HCT116 (cell line): ENCODE measurements around the gene BABAM2. TPM values are rescaled to one million over a fixed set of nuclear protein-coding genes. Genes with fewer than 3 reads are reported as not detected.

Experiments used
- ATAC-seq: fragments of 200-7000 bp; cut with Tn5 transposase; 2 replicates; pipeline ENCODE4 v1.9.1; 2020; ENCODE audit warnings: mild to moderate bottlenecking, moderate library complexity
- BruUV-seq: library from RNA; stranded (reverse); fragments of 400-500 nt; replicated peaks from 2 replicates; lab custom pipeline; 2021; lab: Mats Ljungman, UMichigan
- CTCF ChIA-PET: fragments of 300-600 bp; sonication (Branson Sonifier 250); formaldehyde crosslinking; loops from one replicate; lab custom pipeline; 2021; ENCODE audit warnings: antibody characterized with exemption; lab: Charles Lee
- POLR2A ChIA-PET: fragments of 300-600, 350-600 bp; sonication (Branson Sonifier 250); formaldehyde crosslinking; loops from one replicate; lab custom pipeline; 2021; ENCODE audit warnings: antibody characterized with exemption; lab: Charles Lee
- RAD21 ChIA-PET, 2 experiments: fragments of 300-600 bp; sonication (Branson Sonifier 250); formaldehyde crosslinking; loops; one replicate each; lab custom pipeline; 2023; ENCODE audit warnings: low total read pairs in 2 of 2; ENCODE audit not compliant: uncharacterized antibody in 2 of 2, unreplicated experiment in 2 of 2, low non-redundant PET in 1 of 2; lab: Charles Lee
- DNase-seq: peaks from one replicate; pipeline ENCODE4 v3.0.0-alpha.2; 2010; ENCODE audit warnings: low read depth, low spot score
- H2AFZ ChIP-seq: fragments of 200-600 bp; shearing (Covaris generic), sonication (generic); 2 replicates; pipeline ENCODE4 v1.6.1; 2017; ENCODE audit warnings: low read depth, mixed run types, mixed read lengths, antibody characterized with exemption, low read length; ENCODE audit not compliant: poor library complexity, severe bottlenecking
- H3K27ac ChIP-seq: 2 replicates; pipeline ENCODE4 v1.5.1; 2012; ENCODE audit warnings: low read depth, low read length
- H3K27me3 ChIP-seq: fragments of 200-600 bp; sonication (generic); 2 replicates; pipeline ENCODE4 v1.6.1; 2016; ENCODE audit warnings: mixed run types, low read length, mixed read lengths; ENCODE audit not compliant: insufficient read depth
- H3K36me3 ChIP-seq, 2 experiments: fragments of 200-500 bp in 1 of 2; fragments of 200-600 bp in 1 of 2; sonication (Bioruptor generic) in 1 of 2; sonication (generic) in 1 of 2; 2 replicates each; pipeline versions ENCODE4 v1.5.1 to v1.6.1; 2014 to 2016; ENCODE audit warnings: low read length in 2 of 2, inconsistent platforms in 1 of 2, mixed read lengths in 1 of 2, mixed run types in 1 of 2; ENCODE audit not compliant: insufficient read depth in 2 of 2, control insufficient read depth in 1 of 2
- H3K4me1 ChIP-seq, 2 experiments: fragments of 200-600 bp in 1 of 2; sonication (generic) in 1 of 2; 2 replicates each; pipeline versions ENCODE4 v1.5.1 to v1.6.1; 2012 to 2017; ENCODE audit warnings: low read length in 2 of 2, inconsistent platforms in 1 of 2, mild to moderate bottlenecking in 1 of 2, mixed read lengths in 1 of 2, mixed run types in 1 of 2, moderate library complexity in 1 of 2; ENCODE audit not compliant: insufficient read depth in 2 of 2, control insufficient read depth in 1 of 2
- H3K4me2 ChIP-seq: fragments of 200-600 bp; sonication (generic); 2 replicates; pipeline ENCODE4 v1.6.1; 2017; ENCODE audit warnings: mixed run types, low read length, mixed read lengths
- H3K4me3 ChIP-seq, 2 experiments: fragments of 200-600 bp in 1 of 2; sonication (generic) in 1 of 2; replicated peaks in 1 of 2; 2 replicates each; pipeline ENCODE4 v1.5.1; 2011 to 2016; ENCODE audit warnings: low read length in 2 of 2, control low read depth in 1 of 2, low read depth in 1 of 2, mild to moderate bottlenecking in 1 of 2, mixed read lengths in 1 of 2, mixed run types in 1 of 2
- H3K79me2 ChIP-seq: fragments of 200-600 bp; sonication (generic); 2 replicates; pipeline ENCODE4 v1.6.1; 2017; ENCODE audit warnings: mild to moderate bottlenecking, mixed run types, low read length, moderate library complexity, mixed read lengths; ENCODE audit not compliant: insufficient read depth
- H3K9ac ChIP-seq: fragments of 200-600 bp; sonication (generic); 2 replicates; pipeline ENCODE4 v1.6.1; 2016; ENCODE audit warnings: low read length, mixed read lengths
- H3K9me2 ChIP-seq: fragments of 200-600 bp; sonication (generic), shearing (Covaris generic); 2 replicates; pipeline ENCODE4 v1.6.1; 2017; ENCODE audit warnings: mixed run types, mild to moderate bottlenecking, moderate library complexity; ENCODE audit not compliant: insufficient read depth
- H3K9me3 ChIP-seq, 2 experiments: fragments of 200-500 bp in 1 of 2; fragments of 200-600 bp in 1 of 2; sonication (Bioruptor generic) in 1 of 2; sonication (generic) in 1 of 2; 2 replicates each; pipeline ENCODE4 v1.6.1; 2014 to 2017; ENCODE audit warnings: low read length in 2 of 2, mixed read lengths in 2 of 2, inconsistent platforms in 1 of 2, low read depth in 1 of 2, mild to moderate bottlenecking in 1 of 2, mixed run types in 1 of 2, moderate library complexity in 1 of 2; ENCODE audit not compliant: control insufficient read depth in 1 of 2, insufficient read depth in 1 of 2
- H4K20me1 ChIP-seq: fragments of 200-600 bp; sonication (generic), shearing (Covaris generic); 2 replicates; pipeline ENCODE4 v1.6.1; 2017; ENCODE audit warnings: mixed run types, mild to moderate bottlenecking, moderate library complexity; ENCODE audit not compliant: insufficient read depth
- CBX3 ChIP-seq: IDR thresholded peaks from 2 replicates; pipeline ENCODE4 v1.6.1; 2012; ENCODE audit warnings: low read depth
- CEBPB ChIP-seq: IDR thresholded peaks from 2 replicates; pipeline ENCODE4 v1.6.1; 2012; ENCODE audit warnings: low read depth
- CTCF ChIP-seq, 3 experiments: fragments of 200-600 bp in 1 of 3; sonication (generic) in 1 of 3; IDR thresholded peaks in 2 of 3; conservative IDR thresholded peaks in 1 of 3; 2 replicates each; pipeline ENCODE4 v1.5.1; 2012 to 2017; ENCODE audit warnings: low read depth in 2 of 3, low read length in 2 of 3, antibody characterized with exemption in 1 of 3, borderline replicate concordance in 1 of 3, control low read depth in 1 of 3, mild to moderate bottlenecking in 1 of 3, mixed read lengths in 1 of 3, mixed run types in 1 of 3, moderate library complexity in 1 of 3; ENCODE audit not compliant: insufficient read depth in 1 of 3
- EGR1 ChIP-seq: IDR thresholded peaks from 2 replicates; pipeline ENCODE4 v1.6.1; 2012; ENCODE audit warnings: low read depth
- ELF1 ChIP-seq: IDR thresholded peaks from 2 replicates; pipeline ENCODE4 v1.6.1; 2012; ENCODE audit warnings: low read depth, borderline replicate concordance
- EZH2 ChIP-seq: fragments of 200-600 bp; sonication (generic); IDR thresholded peaks from 2 replicates; pipeline ENCODE4 v1.6.1; 2017; ENCODE audit warnings: antibody characterized with exemption, mixed run types
- JUND ChIP-seq: IDR thresholded peaks from 2 replicates; pipeline ENCODE4 v1.6.1; 2012
- POLR2A ChIP-seq: IDR thresholded peaks from 2 replicates; pipeline ENCODE4 v1.7.0; 2011; ENCODE audit warnings: borderline replicate concordance; ENCODE audit not compliant: insufficient read depth, insufficient read length; ENCODE audit errors: extremely low read depth
- RAD21 ChIP-seq: IDR thresholded peaks from 2 replicates; pipeline ENCODE4 v1.6.1; 2012; ENCODE audit warnings: low read depth, mild to moderate bottlenecking
- SP1 ChIP-seq: IDR thresholded peaks from 2 replicates; pipeline ENCODE4 v1.6.1; 2012; ENCODE audit warnings: low read depth
- SRF ChIP-seq: IDR thresholded peaks from 2 replicates; pipeline ENCODE4 v1.6.1; 2012; ENCODE audit warnings: low read depth
- TCF7L2 ChIP-seq: IDR thresholded peaks from 2 replicates; pipeline ENCODE4 v1.7.0; 2011; ENCODE audit warnings: borderline replicate concordance, inconsistent platforms; ENCODE audit not compliant: insufficient read depth, insufficient read length; ENCODE audit errors: extremely low read depth
- YY1 ChIP-seq: IDR thresholded peaks from 2 replicates; pipeline ENCODE4 v1.6.1; 2011; ENCODE audit warnings: low read length, low read depth, moderate library complexity, mild to moderate bottlenecking; ENCODE audit not compliant: insufficient replicate concordance; ENCODE audit errors: extremely low read depth
- ZFX ChIP-seq: fragments of 450-650 bp; IDR thresholded peaks from 2 replicates; pipeline ENCODE4 v1.6.1; 2017
- ZNF274 ChIP-seq: fragments of 200-500 bp; sonication (Bioruptor generic); IDR thresholded peaks from 2 replicates; pipeline ENCODE4 v1.6.1; 2014; ENCODE audit warnings: mild to moderate bottlenecking, low read depth, low read length, inconsistent platforms
- intact Hi-C: fragments of 100-400 bp; cut with micrococcal nuclease; formaldehyde crosslinking; loops from 2 replicates; pipeline ENCODE4 v1.10.0; 2022
- total RNA-seq: library from RNA; stranded (reverse); gene quantifications from one replicate; pipeline ENCODE4 v1.2.1, GENCODE V29; 2021; ENCODE audit not compliant: unreplicated experiment
- TF ChIP-seq, protein P1 (sequence below): IDR thresholded peaks from 2 replicates; pipeline ENCODE4 v1.6.1; 2011; ENCODE audit warnings: mild to moderate bottlenecking, low read length, moderate library complexity; ENCODE audit not compliant: insufficient replicate concordance; ENCODE audit errors: extremely low read depth

Gene BABAM2
- total RNA-seq, 1 experiment from 2014 or later, result 23.8 TPM

DNA sequence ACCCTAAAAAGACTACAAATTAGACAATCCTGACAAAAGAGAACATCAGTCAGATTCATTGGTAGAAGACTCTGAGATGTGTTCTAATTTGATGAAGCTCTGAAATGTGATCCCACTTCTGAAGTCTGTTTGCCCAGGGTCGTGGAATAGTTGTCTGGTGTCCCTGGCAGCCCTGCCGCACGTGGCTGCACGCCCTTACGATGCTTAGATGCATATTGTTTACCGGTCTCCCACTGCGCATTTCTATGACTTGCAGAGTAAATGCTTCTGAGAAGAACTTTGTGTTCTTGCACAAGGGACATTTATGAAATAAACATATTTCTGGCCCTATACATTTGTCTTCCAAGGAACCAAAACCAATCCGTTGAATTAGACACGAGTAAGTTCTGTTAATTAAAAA lies 243.2 kb downstream of the BABAM2 start:
- no peak for TF ChIP-seq ZNF274
- no peak for TF ChIP-seq CEBPB
- TF ChIP-seq RAD21, result no peak
- no peak for TF ChIP-seq JUND
- no peak for TF ChIP-seq YY1
- no peak for TF ChIP-seq POLR2A
- TF ChIP-seq, protein P1, sequence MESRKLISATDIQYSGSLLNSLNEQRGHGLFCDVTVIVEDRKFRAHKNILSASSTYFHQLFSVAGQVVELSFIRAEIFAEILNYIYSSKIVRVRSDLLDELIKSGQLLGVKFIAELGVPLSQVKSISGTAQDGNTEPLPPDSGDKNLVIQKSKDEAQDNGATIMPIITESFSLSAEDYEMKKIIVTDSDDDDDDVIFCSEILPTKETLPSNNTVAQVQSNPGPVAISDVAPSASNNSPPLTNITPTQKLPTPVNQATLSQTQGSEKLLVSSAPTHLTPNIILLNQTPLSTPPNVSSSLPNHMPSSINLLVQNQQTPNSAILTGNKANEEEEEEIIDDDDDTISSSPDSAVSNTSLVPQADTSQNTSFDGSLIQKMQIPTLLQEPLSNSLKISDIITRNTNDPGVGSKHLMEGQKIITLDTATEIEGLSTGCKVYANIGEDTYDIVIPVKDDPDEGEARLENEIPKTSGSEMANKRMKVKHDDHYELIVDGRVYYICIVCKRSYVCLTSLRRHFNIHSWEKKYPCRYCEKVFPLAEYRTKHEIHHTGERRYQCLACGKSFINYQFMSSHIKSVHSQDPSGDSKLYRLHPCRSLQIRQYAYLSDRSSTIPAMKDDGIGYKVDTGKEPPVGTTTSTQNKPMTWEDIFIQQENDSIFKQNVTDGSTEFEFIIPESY, result no peak
- TF ChIP-seq SRF, result no peak
- no peak for TF ChIP-seq EGR1
- no peak for TF ChIP-seq CTCF (IDR thresholded peaks at IDR 0.05 in 2 of 3, conservative IDR thresholded peaks at IDR 0.05 in 1 of 3; ENCODE audit: borderline replicate concordance in 1 of 3, insufficient read depth in 1 of 3, low read depth in 2 of 3, low read length in 2 of 3)
- no peak for TF ChIP-seq TCF7L2
- TF ChIP-seq ZFX, result no peak
- TF ChIP-seq SP1, result no peak
- TF ChIP-seq CBX3, result no peak
- no peak for TF ChIP-seq ELF1
- no peak for TF ChIP-seq EZH2
- TF ChIP-seq, all 23 proteins: peak for 0
- Histone ChIP-seq H3K4me2 (no peak overlapping the region), H3K4me3 (no peak overlapping the region), H3K9ac (no peak overlapping the region), H3K79me2 (no peaks in the 10 kb centered on the region), H3K4me1 (peaks cover 0 to 2% of the 10 kb centered on the region in 2 experiments; a peak in 2 of 4 replicates), H3K27ac (no peak overlapping the region), H3K36me3 (no peaks in the 10 kb centered on the region), H3K9me3 (no peaks in the 10 kb centered on the region), H4K20me1 (no peaks in the 10 kb centered on the region), H2AFZ (no peak overlapping the region), H3K27me3 (no peaks in the 10 kb centered on the region), H3K9me2 (no peaks in the 10 kb centered on the region)
- ATAC-seq, result no peak
- no TSS peak for BruUV-seq
- intact Hi-C loops, result no loop called here
- POLR2A ChIA-PET, result no interaction called here
- RAD21 ChIA-PET, result no interaction called here
- no peak for DNase-seq
- CTCF ChIA-PET, result no interaction called here
